Ectodermal cell (in vitro differentiated cells): ENCODE results near the gene PPP1CA.
"Not testable (repeated sequence)": the region's sequence is repeated elsewhere in the genome, so short reads cannot be mapped to it uniquely, and the experiment has no call there.

Source experiments
- H3K27ac ChIP-seq: 2 replicates; pipeline ENCODE4 v1.7.0; 2013; ENCODE audit warnings: mild to moderate bottlenecking, low read depth, low read length; ENCODE audit not compliant: insufficient read depth, poor library complexity, severe bottlenecking
- H3K27me3 ChIP-seq: 2 replicates; pipeline ENCODE4 v1.7.0; 2013; ENCODE audit warnings: mild to moderate bottlenecking, low read length; ENCODE audit not compliant: insufficient read depth, control insufficient read depth, poor library complexity, severe bottlenecking
- H3K36me3 ChIP-seq: one replicate; pipeline ENCODE4 v1.7.0; 2013; ENCODE audit warnings: low read length; ENCODE audit not compliant: control insufficient read depth, insufficient read depth
- H3K4me1 ChIP-seq: one replicate; pipeline ENCODE4 v1.7.0; 2013; ENCODE audit warnings: low read length; ENCODE audit not compliant: control insufficient read depth, insufficient read depth
- H3K4me3 ChIP-seq: 2 replicates; pipeline ENCODE4 v1.7.0; 2013; ENCODE audit warnings: low read depth, low read length, control low read depth; ENCODE audit not compliant: insufficient read depth
- H3K9me3 ChIP-seq: 2 replicates; pipeline ENCODE4 v1.7.0; 2013; ENCODE audit warnings: mild to moderate bottlenecking, low read length, moderate library complexity; ENCODE audit not compliant: control insufficient read depth
- WGBS, 2 experiments: methylation state at CpG; one replicate each; pipeline ENCODE4 v1.1.7; 2013; ENCODE audit warnings: missing lambda C conversion rate in 2 of 2; 5-methylcytosine and 5-hydroxymethylcytosine counted together

PPP1CA gene

DNA sequence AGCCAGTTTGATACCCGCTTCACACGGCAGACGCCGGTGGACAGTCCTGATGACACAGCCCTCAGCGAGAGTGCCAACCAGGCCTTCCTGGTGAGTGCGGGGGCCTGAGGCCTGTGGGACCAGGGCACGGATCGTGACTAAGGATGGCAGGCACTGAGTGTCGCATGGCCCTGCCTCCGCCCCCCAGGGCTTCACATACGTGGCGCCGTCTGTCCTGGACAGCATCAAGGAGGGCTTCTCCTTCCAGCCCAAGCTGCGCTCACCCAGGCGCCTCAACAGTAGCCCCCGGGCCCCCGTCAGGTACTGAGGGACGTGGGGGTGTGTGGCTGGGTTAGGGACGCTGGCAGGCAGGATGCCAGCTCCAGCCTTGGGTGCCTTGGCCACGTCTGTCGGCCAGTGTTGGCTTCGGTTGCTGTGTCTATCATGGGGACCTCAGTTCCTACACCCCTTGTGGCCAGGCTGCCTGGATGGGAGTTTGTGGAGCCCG, 32.8 kb upstream of the PPP1CA start:
- H3K4me3 ChIP-seq = no peak overlapping the region
- H3K4me1 ChIP-seq = peaks cover under 1% of the 10 kb centered on the region
- no peak overlapping the region for H3K27ac ChIP-seq
- H3K27me3 ChIP-seq = no peaks in the 10 kb centered on the region
- no peaks in the 10 kb centered on the region for H3K9me3 ChIP-seq
- 92 to 94% methylated on average over 23 of the region's 23 CpGs for WGBS, 2 experiments
- H3K36me3 ChIP-seq = peaks cover 4% of the 10 kb centered on the region

DNA sequence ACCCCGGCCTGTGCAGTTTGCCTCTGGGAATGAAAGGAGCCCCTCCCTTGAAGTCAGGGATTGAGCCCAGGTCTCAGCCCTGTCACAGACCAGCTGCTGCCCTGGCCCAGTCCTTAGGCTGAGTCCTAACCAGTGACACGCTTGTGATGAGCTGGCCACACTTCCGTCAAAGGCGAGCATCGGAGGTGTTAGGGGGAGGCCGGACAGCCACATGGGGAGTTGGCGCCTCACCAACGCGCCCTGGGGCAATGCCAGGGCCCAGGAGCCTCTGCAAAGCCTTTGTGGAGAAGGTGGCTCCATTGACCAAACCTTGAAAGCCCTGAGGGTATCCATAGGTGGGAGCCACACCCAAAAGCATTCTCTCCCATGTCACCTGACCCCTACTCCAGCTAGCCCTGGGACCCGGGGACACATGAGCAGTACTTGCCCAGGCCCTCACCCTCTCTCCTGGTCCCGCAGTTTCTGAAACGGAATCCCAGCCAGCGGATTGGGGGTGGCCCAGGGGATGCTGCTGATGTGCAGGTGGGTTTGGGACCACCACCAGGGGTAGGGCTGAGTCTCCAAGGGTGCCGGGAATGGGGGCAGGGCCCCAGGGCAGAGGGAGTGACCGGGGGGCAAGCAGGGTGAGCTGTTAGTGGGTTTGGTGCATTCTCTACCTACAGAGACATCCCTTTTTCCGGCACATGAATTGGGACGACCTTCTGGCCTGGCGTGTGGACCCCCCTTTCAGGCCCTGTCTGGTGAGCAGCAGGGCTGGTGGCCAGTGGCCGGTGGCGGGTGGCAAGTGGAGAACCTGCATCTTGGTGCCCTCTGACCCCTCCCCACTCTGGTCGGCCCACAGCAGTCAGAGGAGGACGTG, 32.1 kb upstream of the PPP1CA start:
- Histone ChIP-seq H3K4me3 (no peak overlapping the region), H3K27me3 (no peaks in the 10 kb centered on the region), H3K27ac (no peak overlapping the region), H3K36me3 (peaks cover 4% of the 10 kb centered on the region), H3K9me3 (no peaks in the 10 kb centered on the region), H3K4me1 (peaks cover 7% of the 10 kb centered on the region)
- WGBS, 2 experiments = 95% methylated on average over 22 of the region's 22 CpGs

DNA sequence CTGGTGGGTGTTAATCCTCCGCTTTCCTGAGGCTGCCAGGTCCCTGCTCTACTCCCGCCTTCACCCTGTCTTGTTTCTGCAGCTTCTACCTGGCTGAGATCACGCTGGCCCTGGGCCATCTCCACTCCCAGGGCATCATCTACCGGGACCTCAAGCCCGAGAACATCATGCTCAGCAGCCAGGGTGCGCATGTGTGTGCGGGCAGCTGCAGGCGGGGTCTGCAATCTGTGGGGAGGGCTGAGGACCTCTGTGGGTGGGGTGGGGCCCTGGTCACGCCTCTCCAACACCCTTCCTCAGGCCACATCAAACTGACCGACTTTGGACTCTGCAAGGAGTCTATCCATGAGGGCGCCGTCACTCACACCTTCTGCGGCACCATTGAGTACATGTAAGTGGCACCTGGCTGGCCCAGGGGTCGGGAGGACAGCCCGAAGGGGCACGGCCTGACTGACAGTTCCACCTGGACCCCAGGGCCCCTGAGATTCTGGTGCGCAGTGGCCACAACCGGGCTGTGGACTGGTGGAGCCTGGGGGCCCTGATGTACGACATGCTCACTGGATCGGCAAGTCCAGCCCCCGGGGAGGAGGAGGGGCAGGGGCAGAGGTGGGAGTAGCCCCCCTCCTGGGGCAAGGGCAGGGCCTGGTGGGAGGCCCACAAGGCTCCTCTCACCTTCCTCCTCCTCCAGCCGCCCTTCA, 31.1 kb upstream of the PPP1CA start:
- WGBS, 2 experiments = 95% methylated on average over 22 of the region's 22 CpGs

DNA sequence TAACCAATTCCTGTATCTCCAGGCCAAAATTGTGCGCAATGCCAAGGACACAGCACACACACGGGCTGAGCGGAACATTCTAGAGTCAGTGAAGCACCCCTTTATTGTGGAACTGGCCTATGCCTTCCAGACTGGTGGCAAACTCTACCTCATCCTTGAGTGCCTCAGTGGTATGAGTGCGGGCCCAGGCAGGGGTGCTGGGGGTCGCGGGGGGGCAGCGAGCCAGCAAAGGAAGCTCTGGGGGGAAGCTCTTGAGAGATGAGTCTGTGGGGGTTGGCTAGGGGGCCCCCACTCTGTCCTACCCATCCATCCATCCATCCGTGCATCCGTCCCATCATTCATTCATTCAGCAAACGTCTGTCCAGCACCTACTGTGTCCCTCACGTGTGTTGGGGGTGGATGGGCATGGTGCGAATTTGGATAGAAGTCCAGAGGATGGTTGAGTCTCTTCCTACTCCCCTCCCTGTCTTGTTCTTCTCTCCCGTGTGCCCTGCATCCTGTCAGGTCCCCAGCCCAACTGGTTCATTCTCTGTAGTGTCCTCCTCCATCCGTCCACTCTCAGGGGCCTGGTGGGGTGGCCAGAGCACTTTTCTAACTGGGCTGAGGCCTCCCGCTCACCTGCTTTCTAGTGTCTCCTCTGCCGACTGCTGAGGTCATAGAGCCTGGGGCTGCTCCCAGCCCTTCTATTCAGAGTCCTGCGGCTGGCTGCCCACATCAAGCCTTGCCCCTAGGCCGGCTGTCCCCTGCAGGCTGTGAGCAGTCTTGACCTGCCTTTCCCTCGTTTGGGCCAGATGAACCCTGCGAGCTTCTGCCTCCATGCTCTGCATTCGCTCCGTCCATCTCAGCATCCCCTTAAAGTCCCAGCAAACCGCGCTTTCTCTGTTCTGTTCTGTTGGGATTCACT, 29.9 kb upstream of the PPP1CA start:
- H3K9me3 ChIP-seq = no peaks in the 10 kb centered on the region
- H3K4me1 ChIP-seq = peaks cover 7% of the 10 kb centered on the region
- no peak overlapping the region for H3K27ac ChIP-seq
- no peaks in the 10 kb centered on the region for H3K27me3 ChIP-seq
- H3K36me3 ChIP-seq = peaks cover 4% of the 10 kb centered on the region
- no peak overlapping the region for H3K4me3 ChIP-seq
- 94 to 95% methylated on average over 24 of the region's 24 CpGs for WGBS, 2 experiments

More for the DNA sequence above, 31.1 kb upstream of the PPP1CA start:
- Histone ChIP-seq H3K27me3 (no peaks in the 10 kb centered on the region), H3K4me1 (peaks cover 7% of the 10 kb centered on the region), H3K36me3 (peaks cover 4% of the 10 kb centered on the region), H3K9me3 (no peaks in the 10 kb centered on the region), H3K4me3 (no peak overlapping the region), H3K27ac (no peak overlapping the region)

DNA sequence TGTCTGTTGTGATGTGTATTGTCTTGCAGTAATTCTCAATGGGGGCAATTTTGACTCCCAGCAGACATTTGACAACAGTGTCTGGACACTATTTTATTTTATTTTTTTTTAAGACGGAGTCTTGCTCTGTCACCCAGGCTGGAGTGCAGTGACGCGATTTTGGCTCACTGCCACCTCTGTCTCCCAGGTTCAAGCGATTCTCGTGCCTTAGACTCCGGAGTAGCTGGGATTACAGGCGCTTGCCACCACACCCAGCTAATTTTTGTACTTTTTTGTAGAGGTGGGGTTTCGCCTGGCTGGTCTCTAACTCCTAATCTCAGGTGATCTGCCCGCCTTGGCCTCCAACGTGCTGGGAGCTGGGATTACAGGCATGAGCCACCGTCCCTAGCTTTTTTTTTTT, 28.1 kb upstream of the PPP1CA start:
- Histone ChIP-seq H3K36me3 (peaks cover 4% of the 10 kb centered on the region), H3K4me1 (peaks cover 7% of the 10 kb centered on the region), H3K9me3 (no peaks in the 10 kb centered on the region), H3K27ac (no peak overlapping the region), H3K27me3 (no peaks in the 10 kb centered on the region), H3K4me3 (no peak overlapping the region)
- WGBS, 2 experiments = 93 to 96% methylated on average over 11 of the region's 11 CpGs

DNA sequence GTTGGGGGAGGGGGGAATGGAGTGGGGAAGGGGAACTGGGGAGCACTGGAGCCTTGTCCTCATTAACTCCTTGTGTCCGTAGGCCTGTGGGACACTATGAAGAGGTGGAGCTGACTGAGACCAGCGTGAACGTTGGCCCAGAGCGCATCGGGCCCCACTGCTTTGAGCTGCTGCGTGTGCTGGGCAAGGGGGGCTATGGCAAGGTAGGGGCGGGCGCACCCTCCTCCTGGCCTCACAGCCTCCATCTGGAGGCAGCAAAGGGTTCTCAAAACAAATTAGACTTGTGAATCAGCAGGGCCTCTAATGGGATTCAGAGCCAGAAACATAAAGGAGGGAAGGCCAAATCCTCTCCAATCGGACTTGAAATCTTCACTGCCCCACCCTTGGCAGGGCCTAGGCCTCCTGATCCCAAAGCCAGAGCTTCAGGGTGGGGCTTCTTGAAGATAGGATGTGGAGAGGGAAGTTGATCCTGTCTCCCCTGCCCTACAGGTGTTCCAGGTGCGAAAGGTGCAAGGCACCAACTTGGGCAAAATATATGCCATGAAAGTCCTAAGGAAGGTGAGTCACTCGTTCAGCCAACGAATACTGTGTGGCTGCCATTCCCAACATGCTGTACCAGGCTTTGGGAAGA, 27.5 kb upstream of the PPP1CA start:
- 66% methylated on average over 12 of the region's 12 CpGs for WGBS, 2 experiments

DNA sequence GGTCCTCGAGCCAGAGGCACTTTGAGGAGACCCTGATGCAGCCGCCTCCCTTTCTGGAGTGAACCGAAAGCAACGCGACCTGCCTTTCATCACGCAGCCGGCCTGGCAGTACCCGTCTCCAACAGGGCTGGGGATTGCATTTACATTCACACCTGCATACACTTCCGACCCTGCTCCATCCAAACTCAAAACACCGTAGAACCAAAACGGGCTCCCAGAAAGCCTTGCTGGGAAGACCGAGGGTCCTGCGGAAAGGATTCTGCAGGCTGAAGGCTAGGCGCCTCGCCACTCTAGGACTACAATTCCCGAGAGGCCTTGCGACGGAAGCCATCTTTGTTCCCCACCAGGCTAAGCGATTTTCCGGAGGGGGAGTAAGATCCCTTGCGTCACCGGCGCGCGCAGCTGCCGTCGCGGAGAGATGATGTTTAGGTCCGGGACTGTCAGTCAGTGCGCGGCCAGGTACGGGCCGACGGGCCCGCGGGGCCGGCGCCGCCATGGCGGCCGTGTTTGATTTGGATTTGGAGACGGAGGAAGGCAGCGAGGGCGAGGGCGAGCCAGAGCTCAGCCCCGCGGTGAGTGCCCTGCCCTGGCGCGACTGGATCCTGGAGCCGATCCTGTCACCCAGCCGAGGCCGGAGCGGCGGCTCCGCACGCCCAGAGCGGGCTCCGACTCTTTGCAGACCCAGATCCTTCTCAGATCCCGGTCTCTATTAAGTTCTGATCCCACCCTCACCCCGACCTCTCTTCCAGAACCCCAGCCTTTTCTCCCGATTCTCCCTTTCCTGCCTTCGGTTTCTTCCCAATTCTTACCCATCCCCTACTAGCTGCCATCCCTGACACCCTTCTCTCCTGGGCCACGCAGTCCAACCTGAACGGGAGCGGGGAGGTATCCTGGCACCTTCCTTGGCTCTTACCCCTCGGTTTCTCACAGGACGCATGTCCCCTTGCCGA, 26.7 kb upstream of the PPP1CA start, which contains the start of gene RPS6KB2:
TSS of gene RPS6KB2 (plus strand) at position 443 of the 950 bp plus-strand sequence. CDS start at position 495, 52 bp downstream.
- Histone ChIP-seq H3K4me1 (peaks cover 7% of the 10 kb centered on the region), H3K9me3 (no peaks in the 10 kb centered on the region), H3K27me3 (no peaks in the 10 kb centered on the region), H3K4me3 (peak within 1 kb of the TSS; percentile 66), H3K36me3 (no peaks in the 10 kb centered on the region), H3K27ac (peak within 1 kb of the TSS; percentile 36)
- 5 to 6% methylated on average over 68 of the region's 68 CpGs for WGBS, 2 experiments

More for the DNA sequence above, 27.5 kb upstream of the PPP1CA start:
- Histone ChIP-seq H3K36me3 (peaks cover 4% of the 10 kb centered on the region), H3K27me3 (no peaks in the 10 kb centered on the region), H3K4me1 (peaks cover 7% of the 10 kb centered on the region), H3K27ac (no peak overlapping the region), H3K9me3 (no peaks in the 10 kb centered on the region), H3K4me3 (peak overlapping the region; percentile 66)

DNA sequence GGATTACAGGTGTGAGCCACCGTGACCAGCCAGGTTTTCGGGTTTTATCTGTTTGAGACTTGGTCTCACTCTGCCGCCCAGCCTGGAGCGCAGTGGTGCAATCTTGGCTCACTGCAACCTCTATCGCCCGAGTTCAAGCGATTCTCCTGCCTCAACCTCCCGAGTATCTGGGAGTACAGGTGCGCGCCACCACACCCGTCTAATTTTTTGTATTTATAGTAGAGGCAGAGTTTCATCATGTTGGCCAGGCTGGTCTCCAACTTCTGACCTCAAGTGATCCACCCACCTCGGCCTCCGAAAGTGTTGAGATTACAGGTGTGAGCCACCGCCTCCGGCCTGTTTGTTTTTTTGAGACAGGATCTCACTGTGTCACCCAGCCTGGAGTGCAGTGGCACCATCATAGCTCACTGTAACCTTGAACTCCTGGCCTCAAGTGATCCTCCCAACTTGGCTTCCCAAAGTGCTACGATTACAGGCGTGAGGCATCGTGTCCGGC, 25.8 kb upstream of the PPP1CA start:
- not testable (repeated sequence) for H3K36me3 ChIP-seq, H3K9me3 ChIP-seq, H3K4me1 ChIP-seq, H3K27me3 ChIP-seq, H3K27ac ChIP-seq
- WGBS, 2 experiments = 94% methylated on average over 19 of the region's 19 CpGs
- peak overlapping the region; percentile 66 for H3K4me3 ChIP-seq
